ENCODE data around the gene AHRR.

AHRR gene

GRCh38 chr5:439181-439580 is 117.7 kb downstream of the AHRR start:
- TF ChIP-seq FOXP2 (optimal IDR thresholded peaks at IDR 0.05; ENCODE audit: borderline replicate concordance, extremely low read depth, extremely low read length, insufficient read depth) (no peak), TAF1 (IDR thresholded peaks at IDR 0.05; ENCODE audit: borderline replicate concordance, insufficient read depth, low read length) (no peak), SIN3A (IDR thresholded peaks at IDR 0.05; ENCODE audit: borderline replicate concordance, insufficient read depth, low read length) (no peak), REST (IDR thresholded peaks at IDR 0.05; ENCODE audit: insufficient read depth in 1 of 2, low read depth in 2 of 2, low read length in 2 of 2) (no peak), POLR2AphosphoS5 (IDR thresholded peaks at IDR 0.05; ENCODE audit: low read depth, low read length) (no peak)

GRCh38 chr5:439636-440035 is 118.1 kb downstream of the AHRR start:
- TF ChIP-seq REST (IDR thresholded peaks at IDR 0.05; ENCODE audit: insufficient read depth in 1 of 2, low read depth in 2 of 2, low read length in 2 of 2): no peak
- no peak for TF ChIP-seq FOXP2 (optimal IDR thresholded peaks at IDR 0.05; ENCODE audit: borderline replicate concordance, extremely low read depth, extremely low read length, insufficient read depth)
- TF ChIP-seq SIN3A (IDR thresholded peaks at IDR 0.05; ENCODE audit: borderline replicate concordance, insufficient read depth, low read length): no peak
- no peak for TF ChIP-seq POLR2AphosphoS5 (IDR thresholded peaks at IDR 0.05; ENCODE audit: low read depth, low read length)
- TF ChIP-seq TAF1 (IDR thresholded peaks at IDR 0.05; ENCODE audit: borderline replicate concordance, insufficient read depth, low read length): no peak

GRCh38 chr5:440401-441201 is 119.1 kb downstream of the AHRR start:
- TF ChIP-seq REST (IDR thresholded peaks at IDR 0.05; ENCODE audit: insufficient read depth in 1 of 2, low read depth in 2 of 2, low read length in 2 of 2): no peak
- no peak for TF ChIP-seq FOXP2 (optimal IDR thresholded peaks at IDR 0.05; ENCODE audit: borderline replicate concordance, extremely low read depth, extremely low read length, insufficient read depth)
- no peak for TF ChIP-seq POLR2AphosphoS5 (IDR thresholded peaks at IDR 0.05; ENCODE audit: low read depth, low read length)
- TF ChIP-seq TAF1 (IDR thresholded peaks at IDR 0.05; ENCODE audit: borderline replicate concordance, insufficient read depth, low read length): no peak
- no peak for TF ChIP-seq SIN3A (IDR thresholded peaks at IDR 0.05; ENCODE audit: borderline replicate concordance, insufficient read depth, low read length)

- no peak for TF ChIP-seq POLR2AphosphoS5 (IDR thresholded peaks at IDR 0.05; ENCODE audit: low read depth, low read length)
- TF ChIP-seq TAF1 (IDR thresholded peaks at IDR 0.05; ENCODE audit: borderline replicate concordance, insufficient read depth, low read length): no peak
- TF ChIP-seq SIN3A (IDR thresholded peaks at IDR 0.05; ENCODE audit: borderline replicate concordance, insufficient read depth, low read length): no peak
- no peak for TF ChIP-seq FOXP2 (optimal IDR thresholded peaks at IDR 0.05; ENCODE audit: borderline replicate concordance, extremely low read depth, extremely low read length, insufficient read depth)
- no peak for TF ChIP-seq REST (IDR thresholded peaks at IDR 0.05; ENCODE audit: insufficient read depth in 1 of 2, low read depth in 2 of 2, low read length in 2 of 2)
Observed at GRCh38 chr5:441996-442334, 120.5 kb downstream of the AHRR start.

All from PFSK-1 (cell line).